ENCODE data around the gene GNG2. TPM values are rescaled to one million over a fixed set of nuclear protein-coding genes. Genes with fewer than 3 reads are reported as not detected.
A peak's percentile ranks its signal among the peaks of the same experiment; 100 is the strongest.

Gene GNG2
- polyA plus RNA-seq, 12 donors: 43.6 to 86.3 (median 63.1) TPM; not detected in 1

- DNase-seq: peak; percentile 96
These were observed 129.2 kb downstream of the GNG2 start, which contains the start of gene RTRAF for GRCh38 chr14:51989293-51990234. TSS of gene RTRAF (plus strand) at chr14:51989546. CDS start at chr14:51989640, 94 bp downstream.

GRCh38 chr14:51990488-51990887 lies 130.1 kb downstream of the GNG2 start:
- no peak for DNase-seq

- no peak for DNase-seq
These were observed 133.0 kb downstream of the GNG2 start for GRCh38 chr14:51993285-51993920.

GRCh38 chr14:51996148-51996746 lies 135.8 kb downstream of the GNG2 start:
- DNase-seq: peak; percentile 53

- no peak for DNase-seq
These were observed 137.9 kb downstream of the GNG2 start for GRCh38 chr14:51998348-51998747.

- DNase-seq: no peak
These were observed 138.7 kb downstream of the GNG2 start for GRCh38 chr14:51999084-51999483.

GRCh38 chr14:52000019-52000582 lies 139.7 kb downstream of the GNG2 start:
- no peak for DNase-seq

- no peak for DNase-seq
These were observed 140.3 kb downstream of the GNG2 start for GRCh38 chr14:52000696-52001095.

GRCh38 chr14:52002542-52002941 lies 142.1 kb downstream of the GNG2 start:
- DNase-seq: no peak

GRCh38 chr14:52003324-52003723 lies 142.9 kb downstream of the GNG2 start:
- DNase-seq: no peak

- DNase-seq: no peak
These were observed 145.2 kb downstream of the GNG2 start for GRCh38 chr14:52005625-52006024.

- DNase-seq: no peak
These were observed 145.9 kb downstream of the GNG2 start for GRCh38 chr14:52006361-52006760.

GRCh38 chr14:52007211-52007610 lies 146.8 kb downstream of the GNG2 start:
- no peak for DNase-seq

GRCh38 chr14:52007637-52008036 lies 147.2 kb downstream of the GNG2 start:
- DNase-seq: no peak

GRCh38 chr14:52008136-52008535 lies 147.7 kb downstream of the GNG2 start:
- DNase-seq: no peak

- DNase-seq: no peak
These were observed 149.8 kb downstream of the GNG2 start for GRCh38 chr14:52010173-52010693.

GRCh38 chr14:52011523-52011922 lies 151.1 kb downstream of the GNG2 start:
- DNase-seq: no peak

GRCh38 chr14:52012635-52013034 lies 152.2 kb downstream of the GNG2 start:
- DNase-seq: no peak

GRCh38 chr14:52013984-52014600 lies 153.7 kb downstream of the GNG2 start:
- no peak for DNase-seq

- no peak for DNase-seq
These were observed 154.3 kb downstream of the GNG2 start for GRCh38 chr14:52014601-52015267.
